GM12873 (cell line): Measurements from ENCODE around the gene NRG2.

Experiments
- CTCF ChIP-seq: IDR thresholded peaks from 2 replicates; pipeline ENCODE4 v1.5.1; 2012; ENCODE audit warnings: low read depth, mild to moderate bottlenecking, moderate library complexity, low read length, control low read depth; ENCODE audit not compliant: insufficient read depth; ENCODE audit errors: missing control alignments

The NRG2 gene

GRCh38 chr5:139912804-139913203 is 130.3 kb downstream of the NRG2 start:
- TF ChIP-seq CTCF, result no peak

- TF ChIP-seq CTCF, result no peak
These were observed 130.9 kb downstream of the NRG2 start for GRCh38 chr5:139912158-139912557.

- no peak for TF ChIP-seq CTCF
These were observed 131.5 kb downstream of the NRG2 start for GRCh38 chr5:139911425-139912120.

GRCh38 chr5:139910901-139911300 is 132.2 kb downstream of the NRG2 start:
- TF ChIP-seq CTCF, result no peak

GRCh38 chr5:139910036-139910435 is 133.1 kb downstream of the NRG2 start:
- no peak for TF ChIP-seq CTCF

- no peak for TF ChIP-seq CTCF
These were observed 134.3 kb downstream of the NRG2 start for GRCh38 chr5:139908749-139909148.

GRCh38 chr5:139906661-139907060 is 136.4 kb downstream of the NRG2 start:
- no peak for TF ChIP-seq CTCF
